ENCODE measurements around the gene RNF38. TPM values are rescaled to one million over a fixed set of nuclear protein-coding genes. Genes with fewer than 3 reads are reported as not detected.
A peak's percentile ranks its signal among the peaks of the same experiment; 100 is the strongest.

The RNF38 gene
- total RNA-seq, 1 experiment from 2014 or later, result 60.2 TPM

DNA sequence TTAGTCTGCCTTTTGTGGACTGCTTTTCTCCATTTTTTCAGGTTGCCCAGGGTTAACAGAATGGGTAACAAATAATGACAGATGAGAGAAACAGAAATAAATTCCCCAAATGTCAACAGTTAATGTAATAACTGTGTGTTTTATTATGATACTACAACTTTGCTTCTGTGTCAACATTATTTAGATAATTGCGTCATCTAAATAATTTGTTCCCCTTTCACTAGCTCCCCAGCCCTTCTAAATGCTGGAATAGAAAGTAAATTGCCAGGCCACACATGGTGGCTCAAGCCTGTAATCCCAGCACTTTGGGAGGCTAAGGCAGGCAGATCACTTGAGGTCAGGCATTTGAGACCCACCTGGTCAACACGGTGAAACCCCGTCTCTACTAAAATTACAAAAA is 53.5 kb downstream of the RNF38 start:
- no peak overlapping the region for H3K14ac ChIP-seq (ENCODE audit: insufficient read depth, low read length)
- no peak overlapping the region for H2BK15ac ChIP-seq (ENCODE audit: low read depth, low read length)
- no peak overlapping the region for H2BK5ac ChIP-seq (ENCODE audit: insufficient read length, low read length)
- H4K5ac ChIP-seq (ENCODE audit: insufficient read length, low read depth, low read length), result no peak overlapping the region
- H2BK20ac ChIP-seq (ENCODE audit: low read depth, low read length, poor library complexity, severe bottlenecking), result no peak overlapping the region
- H3K27me3 ChIP-seq (ENCODE audit: insufficient read depth, low read length), result no peaks in the 10 kb centered on the region
- H3K4me1 ChIP-seq (ENCODE audit: insufficient read depth, low read length), result no peaks in the 10 kb centered on the region
- no peak overlapping the region for H2BK120ac ChIP-seq (ENCODE audit: low read depth, low read length, poor library complexity, severe bottlenecking)
- H2AK5ac ChIP-seq (ENCODE audit: insufficient read length, low read length), result no peak overlapping the region
- no CpG with 5 or more reads among the region's 3 CpGs for WGBS (ENCODE audit: extremely low coverage, insufficient read length, low lambda C conversion rate)
- Mint-ChIP-seq H3K4me1 (0 out of 4 replicates have a peak, but pooled peaks cover 0 to 3% of the 10 kb centered on the region in 2 experiments), H3K27me3 (ENCODE audit: low read depth) (no peaks in the 10 kb centered on the region), H3K36me3 (ENCODE audit: insufficient read depth in 1 of 3, low read depth in 3 of 3) (peaks cover 42 to 90% (median 88%) of the 10 kb centered on the region in 3 experiments; a peak in 6 of 7 replicates), H3K27ac (peak overlapping the region in 2 of 3 experiments; percentile 14 to 80; a peak in 2 of 7 replicates), H3K4me3 (no peak overlapping the region), H3K9me3 (no peaks in the 10 kb centered on the region)
- H3K79me2 ChIP-seq (ENCODE audit: insufficient read depth, low read length), result no peaks in the 10 kb centered on the region
- H4K20me1 ChIP-seq (ENCODE audit: control insufficient read depth, insufficient read depth, insufficient read length), result no peaks in the 10 kb centered on the region
- H3K9me3 ChIP-seq (ENCODE audit: control insufficient read depth, low read depth, low read length), result no peaks in the 10 kb centered on the region
- H3K27ac ChIP-seq (ENCODE audit: insufficient read length, low read depth, low read length), result no peak overlapping the region
- no peak overlapping the region for H3K18ac ChIP-seq (ENCODE audit: insufficient read length, low read depth, low read length)
- H3K4me2 ChIP-seq (ENCODE audit: insufficient read depth, insufficient read length, low read length), result no peak overlapping the region
- H3K4ac ChIP-seq (ENCODE audit: low read depth, low read length), result no peak overlapping the region
- no peak overlapping the region for H2AFZ ChIP-seq (ENCODE audit: low read length)
- no peak for DNase-seq
- H3K56ac ChIP-seq (ENCODE audit: insufficient read length, low read depth, low read length), result no peak overlapping the region
- TF ChIP-seq, protein P1, sequence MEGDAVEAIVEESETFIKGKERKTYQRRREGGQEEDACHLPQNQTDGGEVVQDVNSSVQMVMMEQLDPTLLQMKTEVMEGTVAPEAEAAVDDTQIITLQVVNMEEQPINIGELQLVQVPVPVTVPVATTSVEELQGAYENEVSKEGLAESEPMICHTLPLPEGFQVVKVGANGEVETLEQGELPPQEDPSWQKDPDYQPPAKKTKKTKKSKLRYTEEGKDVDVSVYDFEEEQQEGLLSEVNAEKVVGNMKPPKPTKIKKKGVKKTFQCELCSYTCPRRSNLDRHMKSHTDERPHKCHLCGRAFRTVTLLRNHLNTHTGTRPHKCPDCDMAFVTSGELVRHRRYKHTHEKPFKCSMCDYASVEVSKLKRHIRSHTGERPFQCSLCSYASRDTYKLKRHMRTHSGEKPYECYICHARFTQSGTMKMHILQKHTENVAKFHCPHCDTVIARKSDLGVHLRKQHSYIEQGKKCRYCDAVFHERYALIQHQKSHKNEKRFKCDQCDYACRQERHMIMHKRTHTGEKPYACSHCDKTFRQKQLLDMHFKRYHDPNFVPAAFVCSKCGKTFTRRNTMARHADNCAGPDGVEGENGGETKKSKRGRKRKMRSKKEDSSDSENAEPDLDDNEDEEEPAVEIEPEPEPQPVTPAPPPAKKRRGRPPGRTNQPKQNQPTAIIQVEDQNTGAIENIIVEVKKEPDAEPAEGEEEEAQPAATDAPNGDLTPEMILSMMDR (conservative IDR thresholded peaks at IDR 0.05), result no peak
- H3T11ph ChIP-seq (ENCODE audit: low read length), result no peak overlapping the region
- H3K79me1 ChIP-seq (ENCODE audit: insufficient read depth, low read depth, low read length, poor library complexity, severe bottlenecking), result no peaks in the 10 kb centered on the region
- no peak overlapping the region for H3K23ac ChIP-seq (ENCODE audit: insufficient read length, low read depth, low read length)
- no peak overlapping the region for H4K91ac ChIP-seq (ENCODE audit: insufficient read length, low read depth, low read length)
- no peak overlapping the region for H4K8ac ChIP-seq (replicated peaks; ENCODE audit: insufficient read length, low read depth, low read length)
- H3K9ac ChIP-seq (ENCODE audit: extremely low read depth, insufficient read length, low read length), result no peak overlapping the region
- no peaks in the 10 kb centered on the region for H3K23me2 ChIP-seq (ENCODE audit: insufficient read length, low read depth, low read length, poor library complexity, severe bottlenecking)
- H2BK12ac ChIP-seq (ENCODE audit: insufficient read length, low read depth, low read length), result no peak overlapping the region
